GM23338 (cell line): ENCODE data around the gene CACNA1S. TPM values are rescaled to one million over a fixed set of nuclear protein-coding genes. Genes with fewer than 3 reads are reported as not detected.

Experiments used
- ATAC-seq: fragments of 200-7000 bp; cut with Tn5 transposase; 3 replicates; pipeline ENCODE4 v1.9.1; 2020
- DNase-seq: peaks from one replicate; pipeline ENCODE4 v3.0.0-alpha.2; 2015; ENCODE audit warnings: low spot score
- H2AFZ ChIP-seq: fragments of 200-600 bp; sonication (generic); 2 replicates; pipeline ENCODE4 v1.8.0; 2016; ENCODE audit warnings: antibody characterized with exemption, mild to moderate bottlenecking, moderate library complexity
- H3F3A ChIP-seq: fragments of 200-600 bp; sonication (generic); replicated peaks from 2 replicates; pipeline ENCODE4 v1.8.0; 2017; ENCODE audit warnings: antibody characterized with exemption, mixed run types, low read depth
- H3K27ac ChIP-seq: fragments of 200-600 bp; sonication (generic); 2 replicates; pipeline ENCODE4 v1.6.1; 2016; ENCODE audit warnings: low read depth
- H3K27me3 ChIP-seq: fragments of 200-600 bp; sonication (generic); 2 replicates; pipeline ENCODE4 v1.8.0; 2016; ENCODE audit warnings: mild to moderate bottlenecking, mixed run types, moderate library complexity; ENCODE audit not compliant: insufficient read depth
- H3K36me3 ChIP-seq: fragments of 200-600 bp; sonication (generic); 2 replicates; pipeline ENCODE4 v1.8.0; 2016; ENCODE audit warnings: mild to moderate bottlenecking; ENCODE audit not compliant: insufficient read depth
- H3K4me1 ChIP-seq: fragments of 200-600 bp; sonication (generic); 2 replicates; pipeline ENCODE4 v1.8.0; 2016; ENCODE audit warnings: mild to moderate bottlenecking, moderate library complexity; ENCODE audit not compliant: insufficient read depth
- H3K4me2 ChIP-seq: fragments of 200-600 bp; sonication (generic); 2 replicates; pipeline ENCODE4 v1.7.1; 2017; ENCODE audit warnings: mixed run types
- H3K4me3 ChIP-seq: fragments of 200-600 bp; sonication (generic); 2 replicates; pipeline ENCODE4 v1.6.1; 2016; ENCODE audit warnings: mixed run types
- H3K79me2 ChIP-seq: fragments of 200-600 bp; sonication (generic); replicated peaks from 2 replicates; pipeline ENCODE4 v1.8.0; 2017; ENCODE audit warnings: mild to moderate bottlenecking; ENCODE audit not compliant: insufficient read depth
- H3K9me2 ChIP-seq: fragments of 200-600 bp; sonication (generic); 2 replicates; pipeline ENCODE4 v1.8.0; 2017; ENCODE audit not compliant: insufficient read depth
- H4K20me1 ChIP-seq: fragments of 200-600 bp; sonication (generic); replicated peaks from 2 replicates; pipeline ENCODE4 v1.8.0; 2017; ENCODE audit warnings: mild to moderate bottlenecking; ENCODE audit not compliant: insufficient read depth
- H3K27ac Mint-ChIP-seq: 2 replicates; pipeline ENCODE4 v1.8.0; 2020; ENCODE audit warnings: inconsistent platforms, mild to moderate bottlenecking, moderate library complexity, mixed read lengths
- H3K27me3 Mint-ChIP-seq: 3 replicates; pipeline ENCODE4 v1.8.0; 2022; ENCODE audit warnings: low read depth, mild to moderate bottlenecking, moderate library complexity, mixed read lengths, inconsistent platforms; ENCODE audit not compliant: insufficient read depth, poor library complexity
- H3K36me3 Mint-ChIP-seq: 3 replicates; pipeline ENCODE4 v1.8.0; 2021; ENCODE audit warnings: low read depth, mild to moderate bottlenecking, inconsistent platforms, moderate library complexity, mixed read lengths
- H3K4me1 Mint-ChIP-seq: 3 replicates; pipeline ENCODE4 v1.8.0; 2020; ENCODE audit warnings: mild to moderate bottlenecking, inconsistent platforms, mixed read lengths
- H3K4me3 Mint-ChIP-seq: 3 replicates; pipeline ENCODE4 v1.8.0; 2021; ENCODE audit warnings: moderate library complexity, mild to moderate bottlenecking, inconsistent platforms, mixed read lengths
- H3K9me3 Mint-ChIP-seq: 3 replicates; pipeline ENCODE4 v1.8.0; 2020; ENCODE audit warnings: moderate library complexity, mild to moderate bottlenecking, inconsistent platforms, mixed read lengths
- CREB1 ChIP-seq: fragments of 250-450 bp; sonication (Bioruptor Pico); IDR thresholded peaks from 2 replicates; pipeline ENCODE4 v1.5.0; 2020; ENCODE audit warnings: low read depth, mild to moderate bottlenecking, moderate library complexity
- CTCF ChIP-seq, 2 experiments: fragments of 200-600 bp in 1 of 2; sonication (generic) in 1 of 2; conservative IDR thresholded peaks; 2 replicates each; pipeline versions ENCODE4 v1.5.1 to v1.6.1; 2016 to 2017; ENCODE audit warnings: antibody characterized with exemption in 2 of 2, low read depth in 2 of 2, mild to moderate bottlenecking in 2 of 2, moderate library complexity in 1 of 2
- ETS1 ChIP-seq: IDR thresholded peaks from 2 replicates; pipeline ENCODE4 v1.6.1; 2016; ENCODE audit warnings: antibody characterized with exemption
- EZH2 ChIP-seq: fragments of 200-600 bp; sonication (generic); IDR thresholded peaks from one replicate; pipeline ENCODE4 v1.8.0; 2017; ENCODE audit warnings: antibody characterized with exemption, mild to moderate bottlenecking, low read depth; ENCODE audit not compliant: unreplicated experiment
- EZH2phosphoT487 ChIP-seq: fragments of 200-600 bp; sonication (generic); IDR thresholded peaks from one replicate; pipeline ENCODE4 v1.8.1; 2018; ENCODE audit warnings: antibody characterized with exemption; ENCODE audit not compliant: unreplicated experiment
- JUNB ChIP-seq: IDR thresholded peaks from one replicate; pipeline ENCODE4 v1.6.1; 2016; ENCODE audit warnings: antibody characterized with exemption; ENCODE audit not compliant: unreplicated experiment
- POLR2AphosphoS5 ChIP-seq: IDR thresholded peaks from 2 replicates; pipeline ENCODE4 v1.6.1; 2016; ENCODE audit warnings: antibody characterized with exemption, low read depth
- REST ChIP-seq: IDR thresholded peaks from one replicate; pipeline ENCODE4 v1.6.1; 2018; ENCODE audit warnings: antibody characterized with exemption; ENCODE audit not compliant: unreplicated experiment
- STAT1 ChIP-seq: IDR thresholded peaks from one replicate; pipeline ENCODE4 v1.6.1; 2016; ENCODE audit warnings: antibody characterized with exemption; ENCODE audit not compliant: unreplicated experiment
- ZNF114 ChIP-seq: fragments of 250-450 bp; sonication (Bioruptor Pico); IDR thresholded peaks from 2 replicates; pipeline ENCODE4 v1.5.0; 2020; ENCODE audit warnings: mild to moderate bottlenecking, moderate library complexity
- ZNF462 ChIP-seq: fragments of 250-450 bp; sonication (Bioruptor Pico); IDR thresholded peaks from 2 replicates; pipeline ENCODE4 v1.5.0; 2020; ENCODE audit warnings: mild to moderate bottlenecking, moderate library complexity
- polyA plus RNA-seq: library from polyadenylated mRNA; unstranded; fragments of >200 nt; fragmentation: Nextera tagmentation; extraction: Ambion mirVana; gene quantifications from 2 replicates; pipeline ENCODE4 v1.2.1, GENCODE V29; 2016
- total RNA-seq: library from RNA; depleted of rRNA; stranded (reverse); fragments of >200 nt; shearing (Covaris generic); gene quantifications from 2 replicates; pipeline ENCODE4 v1.2.3, GENCODE V29; 2014

The CACNA1S gene
- total and polyA plus RNA-seq, 2 experiments from 2014 or later = 0.03 TPM; not detected in 1

- no peaks in the 10 kb centered on the region for H3K9me3 Mint-ChIP-seq
- Histone ChIP-seq H3K4me3 (no peak overlapping the region), H3F3A (no peaks in the 10 kb centered on the region), H3K4me1 (no peaks in the 10 kb centered on the region), H2AFZ (no peak overlapping the region), H3K79me2 (no peaks in the 10 kb centered on the region), H4K20me1 (no peaks in the 10 kb centered on the region), H3K27me3 (no peaks in the 10 kb centered on the region), H3K4me2 (no peak overlapping the region), H3K27ac (no peak overlapping the region), H3K9me2 (peaks cover 2% of the 10 kb centered on the region; the same call in 1 of the 2 replicates), H3K36me3 (no peaks in the 10 kb centered on the region)
- no peak overlapping the region for H3K27ac Mint-ChIP-seq
- no peaks in the 10 kb centered on the region for H3K36me3 Mint-ChIP-seq
- ATAC-seq (no peak), DNase-seq (no peak)
- H3K27me3 Mint-ChIP-seq = peaks cover 7% of the 10 kb centered on the region
- TF ChIP-seq JUNB (no peak), ETS1 (no peak), EZH2phosphoT487 (no peak), ZNF114 (CRISPR knock-in tag) (no peak), CTCF (conservative IDR thresholded peaks at IDR 0.05; ENCODE audit: low read depth in 2 of 2) (no peak), STAT1 (no peak), REST (no peak), POLR2AphosphoS5 (no peak), ZNF462 (CRISPR knock-in tag) (no peak), CREB1 (CRISPR knock-in tag) (no peak), EZH2 (no peak)
- peaks cover 8% of the 10 kb centered on the region for H3K4me1 Mint-ChIP-seq
- no peak overlapping the region for H3K4me3 Mint-ChIP-seq
These were observed 16.2 kb downstream of the CACNA1S start for GRCh38 chr1:201096041-201096461.
